Measurements from ENCODE around the gene DAPK2. TPM values are rescaled to one million over a fixed set of nuclear protein-coding genes. Genes with fewer than 3 reads are reported as not detected.
"Not testable (repeated sequence)": the region's sequence is repeated elsewhere in the genome, so short reads cannot be mapped to it uniquely, and the experiment has no call there.

Gene DAPK2
- polyA plus RNA-seq, 3 donors = 4.4 to 8.2 (median 5.1) TPM

DNA sequence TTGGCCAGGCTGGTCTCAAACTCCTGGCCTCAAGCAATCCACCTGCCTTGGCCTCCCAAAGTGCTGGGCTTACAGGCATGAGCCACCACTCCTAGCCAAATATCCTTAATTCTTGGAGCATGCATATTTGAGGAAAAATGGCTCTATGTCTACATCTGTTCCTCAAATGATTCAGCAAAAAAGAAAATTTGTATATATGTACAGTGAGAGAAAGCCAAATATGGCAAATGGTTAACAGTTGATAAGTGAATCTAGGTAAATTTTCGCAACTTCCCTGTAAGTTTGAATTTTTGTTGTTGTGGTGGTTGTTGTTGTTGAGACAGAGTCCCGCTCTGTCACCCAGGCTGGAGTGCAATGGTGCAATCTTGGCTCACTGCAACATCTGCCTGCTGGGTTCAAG lies 12.8 kb upstream of the DAPK2 start:
- DNase-seq = not testable (repeated sequence)

GRCh38 chr15:64058279-64058678 lies 12.0 kb upstream of the DAPK2 start:
- DNase-seq = no peak

DNA sequence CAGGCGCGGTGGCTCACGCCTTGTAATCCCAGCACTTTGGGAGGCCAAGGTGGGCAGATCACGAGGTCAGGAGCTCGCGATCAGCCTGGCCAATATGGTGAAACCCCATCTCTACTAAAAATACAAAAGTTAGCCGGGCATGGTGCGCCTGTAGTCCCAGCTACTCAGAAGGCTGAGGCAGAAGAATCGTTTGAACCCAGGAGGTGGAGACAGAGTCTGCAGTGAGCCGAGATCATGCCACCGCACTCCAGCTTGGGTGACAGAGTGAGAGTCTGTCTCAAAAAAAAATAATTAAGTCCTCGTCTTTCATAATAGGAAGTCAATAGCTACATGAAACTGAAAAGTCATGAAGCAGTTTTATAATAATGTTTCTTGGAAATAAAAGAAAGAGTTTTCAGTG lies 7.4 kb upstream of the DAPK2 start:
- DNase-seq = not testable (repeated sequence)

DNA sequence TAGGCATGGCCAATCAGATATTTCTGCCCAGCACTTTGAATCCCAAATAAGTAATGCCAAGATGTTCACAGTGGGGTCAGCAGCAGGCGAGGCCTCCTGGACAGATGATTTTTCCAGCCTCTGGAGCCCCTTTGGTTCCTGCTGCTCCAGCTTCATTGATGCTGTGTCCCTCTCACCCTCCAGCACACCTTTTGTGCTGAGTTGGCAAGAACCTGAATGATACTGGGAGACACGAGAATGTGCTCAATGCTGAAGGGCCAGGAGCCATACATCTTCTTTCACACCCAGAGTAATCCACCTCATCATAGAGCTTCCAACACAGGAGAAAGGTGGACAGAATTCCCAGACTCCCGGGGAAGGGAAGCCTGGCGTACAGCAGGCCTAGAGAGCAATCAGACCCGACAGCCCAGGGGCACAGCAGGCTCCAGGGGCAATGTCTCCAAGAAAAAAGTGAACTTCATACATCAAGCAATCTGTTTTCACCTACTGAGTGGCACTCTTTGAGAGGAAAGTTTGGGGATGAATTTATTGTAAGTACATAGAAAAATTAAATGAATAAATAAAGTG lies 6.7 kb upstream of the DAPK2 start:
- DNase-seq = no peak

GRCh38 chr15:64051407-64052259 lies 5.3 kb upstream of the DAPK2 start:
- no peak for DNase-seq

DNA sequence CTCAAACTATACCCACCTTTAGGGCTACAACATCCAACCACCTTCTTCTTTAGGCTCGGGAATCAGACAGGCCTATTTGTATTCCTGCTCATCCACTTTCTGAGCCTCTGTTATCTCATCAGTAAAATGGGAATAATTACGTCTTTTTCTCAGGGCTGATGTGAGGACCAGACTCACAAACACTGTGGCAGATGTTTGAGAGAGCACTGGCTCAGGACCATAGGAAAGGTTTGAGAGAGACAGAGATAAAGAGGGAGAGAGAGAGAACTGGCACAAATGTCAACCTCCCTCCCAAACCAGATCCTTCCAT lies 4.8 kb upstream of the DAPK2 start:
- no peak for DNase-seq

- DNase-seq = no peak
These were observed 4.2 kb upstream of the DAPK2 start for GRCh38 chr15:64050281-64051092.

DNA sequence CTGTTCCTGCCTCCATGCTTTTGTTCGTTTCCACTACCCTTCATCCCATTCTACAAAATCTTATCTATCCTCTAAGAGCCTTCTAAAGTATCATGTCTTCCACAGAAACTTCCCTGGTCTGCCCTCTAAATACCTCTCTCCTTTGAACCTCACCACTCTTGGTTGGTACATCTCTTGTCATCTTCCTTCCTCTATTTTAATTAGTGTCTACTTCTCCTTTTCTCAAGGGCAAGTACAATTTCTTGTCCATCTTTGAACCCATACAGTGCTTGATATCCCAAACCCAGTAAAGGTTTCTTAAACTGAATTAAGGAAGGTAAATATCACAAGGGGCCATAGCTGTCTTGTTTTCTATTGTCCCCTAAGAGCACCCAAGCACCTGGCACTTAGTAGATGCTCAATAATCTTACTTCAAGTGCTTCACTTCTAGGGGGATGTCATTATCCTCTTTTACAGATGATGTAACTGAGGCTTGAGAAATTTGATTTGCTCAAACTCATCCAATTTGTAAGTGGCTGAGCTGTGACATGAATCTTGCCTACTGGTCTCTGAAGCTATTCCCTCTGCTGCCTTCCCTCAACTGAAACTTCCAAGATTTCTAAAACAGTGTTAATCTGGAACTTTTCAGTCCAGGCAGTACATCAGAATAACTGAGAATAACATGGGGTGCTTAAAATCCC lies 2.6 kb upstream of the DAPK2 start:
- no peak for DNase-seq

DNA sequence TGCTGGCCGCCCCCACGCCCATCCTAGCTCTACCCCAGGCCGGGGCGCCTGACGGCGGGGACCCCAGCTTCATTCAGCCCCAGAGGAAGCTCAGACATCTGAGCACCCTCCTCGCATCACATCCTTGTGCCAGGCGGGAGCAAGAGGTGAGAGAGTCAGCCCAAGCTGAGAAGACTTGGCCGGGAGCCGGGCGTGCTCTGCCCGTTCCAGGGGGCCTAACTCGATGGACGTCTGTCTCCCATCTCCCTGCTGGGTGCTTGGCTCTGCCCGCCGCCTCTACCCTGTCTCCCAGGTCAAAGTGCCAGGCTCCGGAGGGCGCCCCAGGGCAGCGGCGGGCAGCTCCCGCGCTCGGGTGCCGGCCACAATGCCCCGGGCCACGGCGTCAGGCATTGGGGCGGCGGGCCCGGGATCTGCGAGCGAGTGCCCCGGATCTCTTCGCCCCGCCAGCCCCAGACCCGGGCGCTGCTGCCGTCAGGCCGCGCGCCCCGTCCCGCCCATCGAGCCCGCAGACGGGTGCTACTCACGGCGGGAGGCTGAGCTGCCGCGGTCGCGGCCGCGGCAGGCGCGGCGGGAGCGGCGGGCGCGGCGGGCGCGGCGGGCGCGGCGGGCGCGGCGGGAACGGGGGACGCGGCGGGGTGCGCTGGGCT lies 388 bp downstream of the DAPK2 start:
- DNase-seq = no peak

GRCh38 chr15:64045101-64045435 lies 1.2 kb downstream of the DAPK2 start:
- DNase-seq = no peak

DNA sequence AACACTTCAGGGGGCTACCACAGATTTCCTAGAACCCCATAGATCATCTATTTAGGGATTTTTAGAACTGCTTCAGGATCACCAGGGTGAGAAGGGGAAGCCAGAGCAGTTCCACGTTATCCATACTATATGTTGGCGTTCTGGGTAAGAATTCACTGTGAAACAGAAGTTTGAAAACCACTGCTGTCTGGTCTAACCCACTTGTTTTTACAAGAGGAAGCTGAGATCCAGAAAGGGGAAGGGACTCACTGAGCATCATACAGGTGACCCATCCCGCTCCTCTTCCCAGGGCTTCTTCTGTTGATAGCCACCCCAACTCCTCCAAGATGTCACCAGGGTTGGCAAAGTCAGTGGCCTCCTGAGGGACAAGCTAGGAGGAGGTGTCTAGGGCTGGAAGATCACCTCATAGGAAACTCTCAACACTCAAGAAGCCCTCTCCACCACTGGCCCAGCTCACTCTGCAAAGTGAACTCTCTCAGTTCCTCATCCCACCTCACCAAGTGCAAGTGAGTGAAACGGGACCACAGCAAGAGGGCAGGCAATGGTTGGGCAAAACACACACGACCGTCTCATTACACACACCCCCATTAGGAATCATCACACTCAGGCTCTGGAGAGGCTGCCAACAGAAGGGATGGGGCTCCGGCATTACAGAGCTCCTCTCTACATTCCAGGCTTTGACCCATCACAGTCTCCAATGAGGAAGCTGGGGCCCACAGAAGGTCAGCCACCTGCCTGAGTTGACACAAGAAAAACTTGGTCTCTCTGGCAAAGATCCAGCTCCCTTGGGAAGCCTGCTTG lies 1.8 kb downstream of the DAPK2 start:
- DNase-seq = no peak

DNA sequence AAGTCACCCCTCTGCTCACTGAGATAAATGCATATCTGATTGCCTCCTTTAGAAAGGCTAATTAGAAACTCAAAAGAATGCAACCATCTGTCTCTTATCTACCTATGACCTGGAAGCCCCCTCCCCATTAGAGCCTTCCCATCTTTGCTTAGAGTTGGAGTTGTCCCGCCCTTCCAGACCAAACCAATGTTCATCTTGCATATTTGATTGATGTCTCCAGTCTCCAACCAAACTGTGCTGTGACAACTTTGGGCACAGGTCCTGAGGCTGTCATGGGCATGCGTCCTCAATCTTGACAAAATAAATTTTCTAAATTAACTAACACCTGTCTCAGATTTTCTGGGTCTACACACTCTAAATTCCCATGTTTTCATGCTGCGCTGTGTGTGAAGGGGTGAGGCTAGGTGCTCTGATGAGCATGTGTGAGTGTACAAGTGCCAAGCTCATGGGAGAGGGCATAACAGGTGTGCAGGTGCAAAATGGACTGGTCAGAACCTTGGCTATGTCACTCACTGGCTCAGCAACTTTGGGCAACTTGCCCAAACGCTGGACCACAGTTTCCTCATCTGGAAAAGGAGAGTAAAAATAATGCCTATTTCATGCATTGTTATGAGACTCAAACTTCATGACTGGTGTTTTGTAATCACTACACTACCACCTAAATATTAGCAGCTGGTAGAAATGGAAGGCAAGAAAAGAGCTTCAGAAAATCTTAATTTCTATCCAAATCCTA lies 7.2 kb downstream of the DAPK2 start:
- DNase-seq = no peak

- DNase-seq = no peak
These were observed 8.3 kb downstream of the DAPK2 start for GRCh38 chr15:64037966-64038365.

DNA sequence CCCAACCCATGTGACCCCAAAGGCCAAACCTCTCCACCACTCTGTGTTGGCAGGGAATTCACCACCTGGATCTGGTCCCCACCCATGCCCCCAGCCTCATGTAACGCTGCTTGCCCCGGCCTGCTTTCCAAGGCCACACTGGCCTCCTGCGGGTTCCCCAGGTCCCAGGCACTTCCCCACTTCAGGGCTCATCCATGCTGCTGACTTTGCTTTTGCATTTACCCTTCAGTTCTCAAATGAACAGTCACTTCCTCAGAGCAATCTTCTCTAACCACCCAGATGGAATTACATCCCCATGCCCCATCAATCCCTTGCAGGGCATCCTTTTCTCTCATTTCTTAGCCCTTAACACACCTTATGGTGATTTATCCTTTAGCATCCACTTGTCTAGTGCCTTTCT lies 9.2 kb downstream of the DAPK2 start:
- no peak for DNase-seq

DNA sequence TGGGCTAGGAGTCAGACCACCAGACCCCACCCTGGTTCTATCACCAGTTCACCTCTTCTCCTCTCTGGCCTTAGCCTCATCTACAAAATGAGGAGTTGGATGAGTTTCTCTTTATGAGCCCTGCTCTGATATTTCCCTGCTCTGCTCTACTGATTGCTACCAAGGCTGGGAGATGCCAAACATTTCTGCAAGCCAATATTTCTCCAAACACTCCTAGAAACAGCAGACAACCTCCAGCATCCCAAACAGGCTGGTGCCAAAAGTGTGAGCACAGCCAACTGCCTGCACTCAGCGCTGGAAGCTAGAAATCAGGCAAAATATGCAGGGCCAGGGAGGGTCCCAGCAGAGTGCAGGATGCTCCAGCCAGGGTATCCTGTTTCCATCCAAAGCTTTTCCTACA lies 10.8 kb downstream of the DAPK2 start:
- no peak for DNase-seq

DNA sequence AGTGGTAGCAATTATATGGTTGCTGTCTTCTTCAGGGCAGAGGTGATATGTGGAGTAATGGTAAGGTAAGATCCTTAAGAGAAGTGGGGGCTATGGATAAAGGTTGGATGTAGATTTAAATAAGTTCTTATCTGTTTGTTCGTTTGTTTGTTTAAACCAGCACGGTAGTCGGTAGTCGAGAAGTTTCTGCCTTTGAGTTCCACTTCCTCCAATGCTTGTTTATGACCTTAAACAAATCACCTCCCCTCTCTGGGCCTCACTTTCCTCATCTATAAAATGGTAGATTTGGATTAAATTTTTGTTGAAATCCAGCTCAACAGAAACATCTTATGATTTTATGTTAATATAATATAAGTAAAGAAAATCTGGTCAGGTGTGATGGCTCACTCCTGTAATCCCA lies 11.8 kb downstream of the DAPK2 start:
- no peak for DNase-seq

DNA sequence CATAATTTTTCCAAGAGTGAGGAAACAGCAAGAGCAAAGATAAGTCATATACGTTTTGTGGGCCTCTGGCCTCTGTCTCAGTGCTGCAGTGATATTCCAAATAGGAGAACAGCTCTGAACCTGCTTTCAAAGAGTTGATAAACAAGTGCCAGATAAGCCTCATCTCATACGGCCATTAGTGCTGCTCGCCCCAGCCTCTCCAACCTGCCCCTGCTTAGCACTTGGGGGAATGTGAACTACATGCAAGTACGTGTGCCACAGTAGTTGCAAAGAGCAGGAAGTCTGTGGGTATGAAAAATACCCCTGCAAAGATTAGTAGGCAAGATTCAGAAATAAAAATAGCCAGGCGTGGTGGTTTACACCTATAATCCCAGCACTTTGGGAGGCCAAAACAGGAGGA lies 14.0 kb downstream of the DAPK2 start:
- no peak for DNase-seq

DNA sequence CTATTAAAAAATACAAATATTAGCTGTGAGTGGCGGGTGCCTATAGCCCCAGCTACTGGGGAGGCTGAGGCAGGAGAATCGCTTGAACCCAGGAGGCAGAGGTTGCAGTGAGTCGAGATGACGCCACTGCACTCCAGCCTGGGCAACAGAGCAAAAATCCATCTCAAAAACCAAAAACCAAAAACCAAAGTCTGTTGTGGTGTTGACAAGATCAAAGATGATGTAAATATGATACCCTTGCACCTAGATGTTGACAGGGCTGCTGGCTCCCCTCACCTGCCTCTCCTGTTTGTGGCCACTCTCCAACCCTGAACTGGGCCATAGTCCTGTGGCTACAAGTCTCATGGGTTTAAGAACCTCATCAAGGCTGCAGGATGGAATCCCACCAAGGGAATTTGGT lies 16.2 kb downstream of the DAPK2 start:
- no peak for DNase-seq

- no peak for DNase-seq
These were observed 16.7 kb downstream of the DAPK2 start for GRCh38 chr15:64029633-64030032.

GRCh38 chr15:64029110-64029509 lies 17.2 kb downstream of the DAPK2 start:
- DNase-seq = no peak

GRCh38 chr15:64026591-64026990 lies 19.7 kb downstream of the DAPK2 start:
- no peak for DNase-seq
